ENCODE measurements around the gene SDHAF4. TPM values are rescaled to one million over a fixed set of nuclear protein-coding genes. Genes with fewer than 3 reads are reported as not detected.
"Not testable (repeated sequence)": the region's sequence is repeated elsewhere in the genome, so short reads cannot be mapped to it uniquely, and the experiment has no call there.

Gene SDHAF4
- total and polyA plus RNA-seq, 2 experiments from 2014 or later, result 11.0 to 21.3 TPM

DNA sequence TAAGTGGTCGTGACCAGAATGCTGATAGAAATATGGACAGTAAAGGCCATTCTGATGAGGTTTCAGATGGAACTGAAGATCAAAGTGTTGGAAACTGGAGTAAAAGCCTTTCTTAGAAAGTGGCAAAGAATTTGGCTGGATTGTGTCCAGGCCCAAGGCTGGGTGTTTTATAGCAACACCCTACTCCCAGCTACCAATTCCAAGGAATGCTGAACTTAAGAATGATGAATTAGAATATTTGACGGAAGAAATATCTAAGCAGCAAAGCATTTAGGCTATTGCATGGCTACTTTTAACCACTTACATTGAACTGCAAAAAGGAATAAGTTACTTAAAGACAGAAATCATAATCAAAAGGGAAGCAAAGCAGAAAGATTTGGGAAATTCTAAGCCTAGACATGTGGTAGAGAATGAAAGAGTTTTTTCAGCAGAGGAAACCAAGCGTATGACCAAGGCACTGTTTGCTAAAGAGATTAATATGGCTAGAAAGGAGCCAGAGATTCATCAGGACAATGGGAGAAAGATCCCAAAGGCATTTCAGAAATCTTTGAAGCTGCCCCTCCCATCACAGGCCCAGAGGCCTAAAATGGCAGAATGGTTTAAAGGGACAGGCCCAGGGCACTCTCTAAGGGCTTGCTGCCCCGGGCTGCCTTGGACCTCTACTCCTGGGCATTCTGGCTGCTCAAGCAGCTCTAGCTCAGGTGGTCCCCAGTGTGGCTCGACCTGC, 25.8 kb downstream of the SDHAF4 start:
- H3K4me1 ChIP-seq (ENCODE audit: low read depth), result no peaks in the 10 kb centered on the region
- H3K4me3 ChIP-seq, result no peak overlapping the region
- TF ChIP-seq, protein P1, sequence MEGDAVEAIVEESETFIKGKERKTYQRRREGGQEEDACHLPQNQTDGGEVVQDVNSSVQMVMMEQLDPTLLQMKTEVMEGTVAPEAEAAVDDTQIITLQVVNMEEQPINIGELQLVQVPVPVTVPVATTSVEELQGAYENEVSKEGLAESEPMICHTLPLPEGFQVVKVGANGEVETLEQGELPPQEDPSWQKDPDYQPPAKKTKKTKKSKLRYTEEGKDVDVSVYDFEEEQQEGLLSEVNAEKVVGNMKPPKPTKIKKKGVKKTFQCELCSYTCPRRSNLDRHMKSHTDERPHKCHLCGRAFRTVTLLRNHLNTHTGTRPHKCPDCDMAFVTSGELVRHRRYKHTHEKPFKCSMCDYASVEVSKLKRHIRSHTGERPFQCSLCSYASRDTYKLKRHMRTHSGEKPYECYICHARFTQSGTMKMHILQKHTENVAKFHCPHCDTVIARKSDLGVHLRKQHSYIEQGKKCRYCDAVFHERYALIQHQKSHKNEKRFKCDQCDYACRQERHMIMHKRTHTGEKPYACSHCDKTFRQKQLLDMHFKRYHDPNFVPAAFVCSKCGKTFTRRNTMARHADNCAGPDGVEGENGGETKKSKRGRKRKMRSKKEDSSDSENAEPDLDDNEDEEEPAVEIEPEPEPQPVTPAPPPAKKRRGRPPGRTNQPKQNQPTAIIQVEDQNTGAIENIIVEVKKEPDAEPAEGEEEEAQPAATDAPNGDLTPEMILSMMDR (IDR thresholded peaks at IDR 0.05; ENCODE audit: low read depth, low read length), result no peak
- no peaks in the 10 kb centered on the region for H3K9me3 ChIP-seq (ENCODE audit: low read depth)
- no peak overlapping the region for H3K27ac ChIP-seq
- H3K36me3 ChIP-seq, result peaks cover 5% of the 10 kb centered on the region
- H3K27me3 ChIP-seq, result no peaks in the 10 kb centered on the region
- no peak for DNase-seq (ENCODE audit: low read depth in 1 of 2, low spot score in 1 of 2)

DNA sequence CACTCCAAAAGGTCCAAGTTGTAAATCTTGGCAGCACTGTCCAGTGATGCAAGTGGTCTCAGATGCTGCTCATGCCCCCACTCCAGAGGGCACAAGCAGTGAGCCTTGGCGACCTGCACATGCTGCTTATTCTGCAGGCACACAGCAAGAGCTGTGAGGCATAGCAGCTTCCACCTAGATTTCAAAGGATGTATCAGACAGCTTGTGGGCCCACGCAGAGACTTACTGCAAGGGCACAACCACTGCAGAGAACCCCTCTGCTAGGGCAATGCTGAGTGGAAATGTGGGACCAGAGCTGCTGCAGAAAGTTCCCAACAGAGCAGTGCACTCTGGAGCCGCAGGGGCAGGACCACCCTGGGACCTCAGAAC, 26.4 kb downstream of the SDHAF4 start:
- no peak for DNase-seq (ENCODE audit: low read depth in 1 of 2, low spot score in 1 of 2)
- H3K4me1 ChIP-seq (ENCODE audit: low read depth), result no peaks in the 10 kb centered on the region
- H3K27me3 ChIP-seq, result no peaks in the 10 kb centered on the region
- H3K36me3 ChIP-seq, result peaks cover 1% of the 10 kb centered on the region
- no peak overlapping the region for H3K4me3 ChIP-seq
- H3K9me3 ChIP-seq (ENCODE audit: low read depth), result no peaks in the 10 kb centered on the region
- no peak overlapping the region for H3K27ac ChIP-seq
- TF ChIP-seq, protein P1 (IDR thresholded peaks at IDR 0.05; ENCODE audit: low read depth, low read length), result no peak

DNA sequence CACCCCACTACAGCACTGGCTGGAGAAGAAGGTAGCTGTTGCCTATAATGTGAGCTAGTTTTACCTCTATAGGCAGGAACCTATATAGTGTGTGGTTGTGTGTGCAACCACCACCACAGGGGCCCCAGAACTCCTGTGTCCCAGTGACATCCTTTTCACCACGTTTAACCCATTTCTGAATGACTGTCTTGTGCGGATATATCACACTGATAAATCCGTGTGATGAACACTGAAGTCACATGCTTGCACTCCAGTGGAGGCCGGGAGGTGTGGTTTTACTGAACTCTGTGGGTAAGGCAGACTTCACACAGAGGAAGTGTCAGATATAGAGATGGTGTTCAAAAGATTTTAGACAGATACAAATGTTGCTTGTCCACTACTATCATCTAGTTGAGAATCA, 32.5 kb downstream of the SDHAF4 start:
- Histone ChIP-seq H3K4me1 (ENCODE audit: low read depth) (no peaks in the 10 kb centered on the region), H3K27me3 (no peaks in the 10 kb centered on the region), H3K4me3 (no peak overlapping the region), H3K27ac (no peak overlapping the region), H3K9me3 (ENCODE audit: low read depth) (no peaks in the 10 kb centered on the region), H3K36me3 (no peaks in the 10 kb centered on the region)
- DNase-seq (ENCODE audit: low read depth in 1 of 2, low spot score in 1 of 2), result no peak
- TF ChIP-seq, protein P1 (IDR thresholded peaks at IDR 0.05; ENCODE audit: low read depth, low read length), result no peak

DNA sequence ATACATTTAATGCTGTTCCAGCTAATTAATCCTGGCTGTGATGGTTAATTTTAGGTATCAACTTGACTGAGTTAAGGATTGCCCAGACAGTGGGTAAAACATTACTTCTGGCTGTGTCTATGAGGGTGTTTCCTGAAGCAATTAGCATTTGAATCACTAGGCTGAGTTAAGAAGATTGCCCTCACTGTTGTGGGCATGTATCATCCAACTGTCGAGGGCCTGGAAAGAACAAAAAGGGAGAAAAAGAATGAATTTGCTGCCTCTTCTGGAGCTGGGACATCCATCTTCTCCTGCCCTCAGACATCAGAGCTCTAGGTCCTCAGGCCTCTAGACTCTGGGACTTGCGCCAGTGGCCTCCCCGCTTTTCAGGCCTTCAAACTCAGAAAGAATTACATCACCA, 34.3 kb downstream of the SDHAF4 start:
- Histone ChIP-seq H3K4me3 (no peak overlapping the region), H3K27ac (no peak overlapping the region), H3K4me1 (ENCODE audit: low read depth) (no peaks in the 10 kb centered on the region), H3K27me3 (no peaks in the 10 kb centered on the region), H3K9me3 (ENCODE audit: low read depth) (no peaks in the 10 kb centered on the region), H3K36me3 (no peaks in the 10 kb centered on the region)
- no peak for DNase-seq (ENCODE audit: low read depth in 1 of 2, low spot score in 1 of 2)
- TF ChIP-seq, protein P1 (IDR thresholded peaks at IDR 0.05; ENCODE audit: low read depth, low read length), result no peak

DNA sequence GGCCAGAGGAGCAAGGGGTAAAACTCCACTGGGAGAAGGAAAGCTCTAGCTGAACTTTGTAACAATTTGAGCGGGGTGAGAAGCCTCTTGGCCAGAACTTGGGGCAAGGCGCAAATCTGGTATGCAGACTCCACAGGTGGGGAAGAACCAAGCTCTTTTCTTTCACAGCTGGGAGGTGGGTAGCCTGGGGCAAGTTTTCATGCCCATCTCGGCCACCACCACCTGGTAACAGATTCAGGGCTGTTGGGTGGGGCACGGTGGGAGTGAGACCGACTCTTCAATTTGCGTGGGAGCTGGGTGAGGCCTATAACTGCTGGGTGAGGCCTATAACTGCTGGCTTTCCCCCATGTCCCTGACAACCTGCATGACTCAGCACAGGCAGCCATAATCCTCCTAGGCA, 37.5 kb downstream of the SDHAF4 start:
- Histone ChIP-seq H3K27ac (no peak overlapping the region), H3K27me3 (no peaks in the 10 kb centered on the region), H3K9me3 (ENCODE audit: low read depth) (no peaks in the 10 kb centered on the region), H3K4me3 (no peak overlapping the region), H3K36me3 (no peaks in the 10 kb centered on the region), H3K4me1 (ENCODE audit: low read depth) (no peaks in the 10 kb centered on the region)
- TF ChIP-seq, protein P1 (IDR thresholded peaks at IDR 0.05; ENCODE audit: low read depth, low read length), result no peak
- no peak for DNase-seq (ENCODE audit: low read depth in 1 of 2, low spot score in 1 of 2)

- DNase-seq (ENCODE audit: low read depth in 1 of 2, low spot score in 1 of 2); H3K9me3 ChIP-seq (ENCODE audit: low read depth); H3K27me3 ChIP-seq; H3K27ac ChIP-seq; H3K4me1 ChIP-seq (ENCODE audit: low read depth); H3K36me3 ChIP-seq; H3K4me3 ChIP-seq: not testable (repeated sequence)
Observed at GRCh38 chr6:70607371-70607770, 40.6 kb downstream of the SDHAF4 start.

DNA sequence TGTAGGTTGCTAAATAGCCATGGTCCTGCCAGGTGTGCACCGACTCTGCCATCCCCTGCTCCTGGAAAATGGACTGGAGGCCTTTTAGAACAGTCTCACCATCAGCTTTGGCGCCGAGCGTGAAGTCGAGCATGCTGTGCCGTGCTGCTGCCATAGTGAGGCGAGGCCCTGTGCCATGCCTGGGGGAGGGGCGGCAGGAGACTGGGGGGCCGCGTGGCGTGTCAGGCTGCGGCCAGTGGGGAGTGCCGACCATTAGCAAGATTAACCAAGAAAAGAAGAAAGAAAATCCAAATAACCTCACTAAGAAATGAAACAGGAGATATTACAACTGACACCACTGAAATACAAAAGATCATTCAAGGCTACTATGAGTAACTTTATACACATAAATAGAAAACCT, 42.5 kb downstream of the SDHAF4 start:
- H3K9me3 ChIP-seq (ENCODE audit: low read depth); H3K4me1 ChIP-seq (ENCODE audit: low read depth); H3K27ac ChIP-seq; H3K36me3 ChIP-seq; H3K27me3 ChIP-seq; DNase-seq (ENCODE audit: low read depth in 1 of 2, low spot score in 1 of 2); H3K4me3 ChIP-seq: not testable (repeated sequence)

Measured in cardiac muscle cell (in vitro differentiated cells and primary cell).